Left lung (tissue), 10 donors: ENCODE data around the gene NCAM2. TPM values are rescaled to one million over a fixed set of nuclear protein-coding genes. Genes with fewer than 3 reads are reported as not detected.

Experiments
- ATAC-seq: fragments of 200-7000 bp; cut with Tn5 transposase; one replicate; pipeline ENCODE4 v1.9.1; 2020; ENCODE audit warnings: moderate library complexity
- DNase-seq, 4 donors: peaks; one replicate each; pipeline ENCODE4 v3.0.0-alpha.2; 2013 to 2020
- H3K27ac ChIP-seq, 2 donors: fragments of 200-600 bp; sonication (generic) in 1 of 2; one replicate each; pipeline versions ENCODE4 v1.5.0 to v1.8.0; 2020 to 2021
- H3K27me3 ChIP-seq, 2 donors: fragments of 200-600 bp; sonication (generic) in 1 of 2; one replicate each; pipeline versions ENCODE4 v1.5.0 to v1.8.0; 2020 to 2021
- H3K36me3 ChIP-seq, 2 donors: fragments of 200-600 bp; sonication (generic) in 1 of 2; one replicate each; pipeline versions ENCODE4 v1.5.0 to v1.8.0; 2020 to 2021
- H3K4me1 ChIP-seq, 2 donors: fragments of 200-600 bp; one replicate each; pipeline ENCODE4 v1.8.0; 2021
- H3K4me3 ChIP-seq, 2 donors: fragments of 200-600 bp; sonication (generic) in 1 of 2; one replicate each; pipeline versions ENCODE4 v1.5.0 to v1.8.0; 2020 to 2021; ENCODE audit warnings: mild to moderate bottlenecking in 1 of 2
- H3K9me3 ChIP-seq, 2 donors: fragments of 200-600 bp; sonication (generic) in 1 of 2; one replicate each; pipeline versions ENCODE4 v1.5.0 to v1.8.0; 2020 to 2021
- intact Hi-C, 2 donors: fragments of 100-400 bp; cut with DNase I; formaldehyde crosslinking; loops; one replicate each; pipeline versions ENCODE4 v1.11.2 to v1.14.2; 2022
- polyA plus RNA-seq, 6 donors: library from polyadenylated mRNA; unstranded; fragments of 120-200 nt; gene quantifications; one replicate each; pipeline ENCODE4 v1.2.1, GENCODE V29; 2013; ENCODE audit not compliant: insufficient read length in 6 of 6
- total RNA-seq, 2 donors: library from RNA; stranded (reverse); fragmentation: NEBNext Ultra II Directional; extraction: Animal tissue kit (Norgen Biotek cat#: 25700); gene quantifications; one replicate each; pipeline ENCODE4 v1.2.1, GENCODE V29; 2021
- TF ChIP-seq, protein P1 (sequence below), 2 donors: fragments of 200-600 bp; sonication (generic) in 1 of 2; IDR thresholded peaks; one replicate each; pipeline versions ENCODE4 v1.5.0 to v1.8.0; 2021; ENCODE audit warnings: antibody characterized with exemption in 2 of 2
- donor health status: DM: no; HTN: yes; CAD: no.
- donor health status: DM: no; HTN: no; CAD: no.

NCAM2 gene
- total and polyA plus RNA-seq, 8 donors = 3.3 to 30.4 (median 4.6) TPM

GRCh38 chr21:21530680-21531079 lies 532.5 kb downstream of the NCAM2 start:
- H3K4me3 ChIP-seq = no peak overlapping the region
- TF ChIP-seq, protein P1, sequence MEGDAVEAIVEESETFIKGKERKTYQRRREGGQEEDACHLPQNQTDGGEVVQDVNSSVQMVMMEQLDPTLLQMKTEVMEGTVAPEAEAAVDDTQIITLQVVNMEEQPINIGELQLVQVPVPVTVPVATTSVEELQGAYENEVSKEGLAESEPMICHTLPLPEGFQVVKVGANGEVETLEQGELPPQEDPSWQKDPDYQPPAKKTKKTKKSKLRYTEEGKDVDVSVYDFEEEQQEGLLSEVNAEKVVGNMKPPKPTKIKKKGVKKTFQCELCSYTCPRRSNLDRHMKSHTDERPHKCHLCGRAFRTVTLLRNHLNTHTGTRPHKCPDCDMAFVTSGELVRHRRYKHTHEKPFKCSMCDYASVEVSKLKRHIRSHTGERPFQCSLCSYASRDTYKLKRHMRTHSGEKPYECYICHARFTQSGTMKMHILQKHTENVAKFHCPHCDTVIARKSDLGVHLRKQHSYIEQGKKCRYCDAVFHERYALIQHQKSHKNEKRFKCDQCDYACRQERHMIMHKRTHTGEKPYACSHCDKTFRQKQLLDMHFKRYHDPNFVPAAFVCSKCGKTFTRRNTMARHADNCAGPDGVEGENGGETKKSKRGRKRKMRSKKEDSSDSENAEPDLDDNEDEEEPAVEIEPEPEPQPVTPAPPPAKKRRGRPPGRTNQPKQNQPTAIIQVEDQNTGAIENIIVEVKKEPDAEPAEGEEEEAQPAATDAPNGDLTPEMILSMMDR (IDR thresholded peaks at IDR 0.05) = no peak
- H3K9me3 ChIP-seq = no peaks in the 10 kb centered on the region
- no peak for ATAC-seq
- DNase-seq = peak in 1 of 4 donors; percentile 2
- H3K4me1 ChIP-seq = no peaks in the 10 kb centered on the region
- intact Hi-C loops = no loop called here
- H3K36me3 ChIP-seq = no peaks in the 10 kb centered on the region
- no peak overlapping the region for H3K27ac ChIP-seq
- H3K27me3 ChIP-seq = no peaks in the 10 kb centered on the region

GRCh38 chr21:21547368-21547953 lies 549.3 kb downstream of the NCAM2 start:
- H3K4me3 ChIP-seq = no peak overlapping the region
- ATAC-seq (no peak), DNase-seq (no peak)
- H3K27ac ChIP-seq = no peak overlapping the region
- no peaks in the 10 kb centered on the region for H3K9me3 ChIP-seq
- no peaks in the 10 kb centered on the region for H3K36me3 ChIP-seq
- intact Hi-C loops = no loop called here
- no peaks in the 10 kb centered on the region for H3K27me3 ChIP-seq
- TF ChIP-seq, protein P1 (IDR thresholded peaks at IDR 0.05) = no peak
- H3K4me1 ChIP-seq = no peaks in the 10 kb centered on the region

- no peak for ATAC-seq
- intact Hi-C loops = no loop called here
- H3K4me1 ChIP-seq = no peaks in the 10 kb centered on the region
- TF ChIP-seq, protein P1 (IDR thresholded peaks at IDR 0.05) = no peak
- no peak overlapping the region for H3K4me3 ChIP-seq
- H3K36me3 ChIP-seq = no peaks in the 10 kb centered on the region
- H3K9me3 ChIP-seq = peaks cover 0 to 26% of the 10 kb centered on the region in 2 donors
- H3K27ac ChIP-seq = no peak overlapping the region
- H3K27me3 ChIP-seq = no peaks in the 10 kb centered on the region
- DNase-seq = no peak
These were observed 561.3 kb downstream of the NCAM2 start for GRCh38 chr21:21559285-21560045.
